ENCODE measurements around the gene DAP. TPM values are rescaled to one million over a fixed set of nuclear protein-coding genes. Genes with fewer than 3 reads are reported as not detected.
A peak's percentile ranks its signal among the peaks of the same experiment; 100 is the strongest.

DAP gene
- total RNA-seq, 4 donors from 2014 or later = 52.0 to 138 (median 111) TPM

- peaks cover 0 to 22% (median 2%) of the 10 kb centered on the region in 4 donors for H3K4me1 ChIP-seq
- no peaks in the 10 kb centered on the region for H3K36me3 ChIP-seq
- no peak for TF ChIP-seq POLR2A (IDR thresholded peaks at IDR 0.05)
- TF ChIP-seq, protein P1, sequence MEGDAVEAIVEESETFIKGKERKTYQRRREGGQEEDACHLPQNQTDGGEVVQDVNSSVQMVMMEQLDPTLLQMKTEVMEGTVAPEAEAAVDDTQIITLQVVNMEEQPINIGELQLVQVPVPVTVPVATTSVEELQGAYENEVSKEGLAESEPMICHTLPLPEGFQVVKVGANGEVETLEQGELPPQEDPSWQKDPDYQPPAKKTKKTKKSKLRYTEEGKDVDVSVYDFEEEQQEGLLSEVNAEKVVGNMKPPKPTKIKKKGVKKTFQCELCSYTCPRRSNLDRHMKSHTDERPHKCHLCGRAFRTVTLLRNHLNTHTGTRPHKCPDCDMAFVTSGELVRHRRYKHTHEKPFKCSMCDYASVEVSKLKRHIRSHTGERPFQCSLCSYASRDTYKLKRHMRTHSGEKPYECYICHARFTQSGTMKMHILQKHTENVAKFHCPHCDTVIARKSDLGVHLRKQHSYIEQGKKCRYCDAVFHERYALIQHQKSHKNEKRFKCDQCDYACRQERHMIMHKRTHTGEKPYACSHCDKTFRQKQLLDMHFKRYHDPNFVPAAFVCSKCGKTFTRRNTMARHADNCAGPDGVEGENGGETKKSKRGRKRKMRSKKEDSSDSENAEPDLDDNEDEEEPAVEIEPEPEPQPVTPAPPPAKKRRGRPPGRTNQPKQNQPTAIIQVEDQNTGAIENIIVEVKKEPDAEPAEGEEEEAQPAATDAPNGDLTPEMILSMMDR (IDR thresholded peaks at IDR 0.05) = no peak
- no peak overlapping the region for H3K4me3 ChIP-seq
- peak overlapping the region; percentile 20 to 98 (median 95) for H3K27ac ChIP-seq
- no peaks in the 10 kb centered on the region for H3K9me3 ChIP-seq
- H3K27me3 ChIP-seq = no peaks in the 10 kb centered on the region
- DNase-seq = peak in 1 of 3 donors; percentile 41
These were observed 1.9 kb upstream of the DAP start for GRCh38 chr5:10762776-10763500.

- DNase-seq = peak in 1 of 3 donors; percentile 63
- H3K27me3 ChIP-seq = no peaks in the 10 kb centered on the region
- TF ChIP-seq, protein P1 (IDR thresholded peaks at IDR 0.05) = no peak
- no peak for TF ChIP-seq POLR2A (IDR thresholded peaks at IDR 0.05)
- H3K4me3 ChIP-seq = peak overlapping the region; percentile 64 to 96 (median 92)
- peak overlapping the region; percentile 95 to 98 (median 96) for H3K27ac ChIP-seq
- no peaks in the 10 kb centered on the region for H3K9me3 ChIP-seq
- H3K36me3 ChIP-seq = no peaks in the 10 kb centered on the region
- H3K4me1 ChIP-seq = peaks cover 0 to 30% (median 2%) of the 10 kb centered on the region in 4 donors
These were observed 1.1 kb upstream of the DAP start for GRCh38 chr5:10761933-10762775.

DNA sequence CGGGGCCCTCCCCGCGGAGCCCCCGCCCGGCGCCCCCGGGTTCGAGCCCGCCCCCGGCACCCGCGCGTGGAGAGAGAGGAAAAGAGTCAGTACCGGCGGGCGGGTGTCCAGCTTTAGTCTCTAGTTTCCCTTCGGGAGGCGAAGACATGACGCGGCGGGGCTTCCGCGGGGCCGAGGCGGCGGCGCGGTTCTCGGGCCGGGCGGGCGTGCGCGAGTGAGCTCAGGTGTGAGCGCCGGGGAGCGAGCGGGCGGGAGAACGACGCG is 181 bp downstream of the DAP start:
- Histone ChIP-seq H3K27ac (peak overlapping the region; percentile 95 to 98 (median 96)), H3K36me3 (no peaks in the 10 kb centered on the region), H3K27me3 (no peaks in the 10 kb centered on the region), H3K9me3 (no peaks in the 10 kb centered on the region), H3K4me1 (peaks cover 0 to 35% (median 2%) of the 10 kb centered on the region in 4 donors), H3K4me3 (peak overlapping the region; percentile 64 to 96 (median 92))
- TF ChIP-seq POLR2A (IDR thresholded peaks at IDR 0.05) = no peak
- TF ChIP-seq, protein P1 (IDR thresholded peaks at IDR 0.05) = no peak
- no peak for DNase-seq

- peak in 2 of 3 donors; percentile 46 to 76 for DNase-seq
- Histone ChIP-seq H3K9me3 (no peaks in the 10 kb centered on the region), H3K36me3 (no peaks in the 10 kb centered on the region), H3K27ac (peak overlapping the region; percentile 95 to 98 (median 96)), H3K4me3 (peak overlapping the region; percentile 64 to 96 (median 92)), H3K27me3 (no peaks in the 10 kb centered on the region), H3K4me1 (peaks cover 0 to 35% (median 2%) of the 10 kb centered on the region in 4 donors)
- TF ChIP-seq, protein P1 (IDR thresholded peaks at IDR 0.05) = no peak
- TF ChIP-seq POLR2A (IDR thresholded peaks at IDR 0.05) = peak; percentile 56 to 58
These were observed 726 bp downstream of the DAP start for GRCh38 chr5:10760096-10760920.

GRCh38 chr5:10759111-10759510 is 1.9 kb downstream of the DAP start:
- H3K27ac ChIP-seq = peak overlapping the region in 3 of 4 donors; percentile 13 to 95 (median 41)
- peak overlapping the region in 1 of 4 donors; percentile 64 for H3K4me3 ChIP-seq
- no peaks in the 10 kb centered on the region for H3K36me3 ChIP-seq
- TF ChIP-seq, protein P1 (IDR thresholded peaks at IDR 0.05) = no peak
- peak; percentile 53 to 71 for TF ChIP-seq POLR2A (IDR thresholded peaks at IDR 0.05)
- no peaks in the 10 kb centered on the region for H3K9me3 ChIP-seq
- H3K4me1 ChIP-seq = peaks cover 0 to 35% (median 2%) of the 10 kb centered on the region in 4 donors
- peak in 1 of 3 donors; percentile 71 for DNase-seq
- H3K27me3 ChIP-seq = no peaks in the 10 kb centered on the region

All from Peyer's patch (tissue), 4 donors.